GM19099 (cell line): ENCODE results near the gene CPN1.

Source experiments
- POLR2A ChIP-seq: IDR thresholded peaks from 3 replicates; pipeline ENCODE4 v1.6.1; 2011; ENCODE audit warnings: low read depth; ENCODE audit not compliant: insufficient read length; ENCODE audit errors: extremely low read depth

CPN1 gene

DNA sequence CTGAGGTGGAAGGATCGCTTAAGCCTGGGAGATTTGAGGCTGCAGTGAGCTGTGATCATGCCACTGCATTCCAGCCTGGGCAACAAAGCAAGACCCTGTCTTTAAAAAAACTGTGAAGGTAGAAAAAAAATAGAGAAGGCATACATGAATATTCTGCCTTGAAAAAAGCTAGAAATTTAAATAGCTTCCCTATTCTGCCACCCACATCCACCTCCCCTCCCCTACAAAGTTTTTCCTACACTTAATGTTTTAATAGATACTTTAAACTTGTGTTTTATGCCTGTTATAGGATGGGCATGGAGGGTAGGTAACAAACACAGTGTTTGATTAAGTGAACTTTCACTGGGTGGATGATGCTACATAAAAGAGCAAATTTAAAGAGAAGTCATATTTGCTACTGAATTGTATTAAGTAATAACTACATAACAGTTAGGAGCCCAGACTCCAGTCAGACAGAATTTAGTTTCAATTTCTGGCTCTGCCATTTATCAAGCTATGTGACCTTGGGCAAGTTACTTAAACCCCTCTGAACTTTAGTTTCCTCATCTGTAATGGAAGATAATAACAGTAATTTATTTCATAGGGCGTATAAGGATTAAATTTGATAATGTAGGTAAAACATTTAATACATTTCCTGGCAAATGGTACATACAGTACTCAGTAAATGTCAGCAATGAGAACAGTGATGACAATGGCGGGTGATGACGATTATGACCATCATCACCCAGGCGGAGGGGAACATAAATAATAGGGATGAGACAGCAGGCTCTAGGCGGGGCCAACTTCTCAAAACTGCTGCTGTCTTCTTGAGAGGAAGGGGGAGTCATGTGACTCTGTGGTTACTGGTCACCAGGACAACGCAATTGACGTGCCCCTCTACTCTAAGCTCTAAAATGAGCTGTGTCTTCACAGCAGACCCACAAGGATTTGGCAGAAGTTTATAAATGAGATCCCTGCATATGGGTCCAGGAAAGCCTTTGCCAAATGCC, 87.7 kb downstream of the CPN1 start:
- TF ChIP-seq POLR2A = no peak
